Measurements from ENCODE around the gene POU2AF1. TPM values are rescaled to one million over a fixed set of nuclear protein-coding genes. Genes with fewer than 3 reads are reported as not detected.

Gene POU2AF1, protein sequence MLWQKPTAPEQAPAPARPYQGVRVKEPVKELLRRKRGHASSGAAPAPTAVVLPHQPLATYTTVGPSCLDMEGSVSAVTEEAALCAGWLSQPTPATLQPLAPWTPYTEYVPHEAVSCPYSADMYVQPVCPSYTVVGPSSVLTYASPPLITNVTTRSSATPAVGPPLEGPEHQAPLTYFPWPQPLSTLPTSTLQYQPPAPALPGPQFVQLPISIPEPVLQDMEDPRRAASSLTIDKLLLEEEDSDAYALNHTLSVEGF
- total RNA-seq: 80.7 and 81.0 TPM in 2 replicates

DNA sequence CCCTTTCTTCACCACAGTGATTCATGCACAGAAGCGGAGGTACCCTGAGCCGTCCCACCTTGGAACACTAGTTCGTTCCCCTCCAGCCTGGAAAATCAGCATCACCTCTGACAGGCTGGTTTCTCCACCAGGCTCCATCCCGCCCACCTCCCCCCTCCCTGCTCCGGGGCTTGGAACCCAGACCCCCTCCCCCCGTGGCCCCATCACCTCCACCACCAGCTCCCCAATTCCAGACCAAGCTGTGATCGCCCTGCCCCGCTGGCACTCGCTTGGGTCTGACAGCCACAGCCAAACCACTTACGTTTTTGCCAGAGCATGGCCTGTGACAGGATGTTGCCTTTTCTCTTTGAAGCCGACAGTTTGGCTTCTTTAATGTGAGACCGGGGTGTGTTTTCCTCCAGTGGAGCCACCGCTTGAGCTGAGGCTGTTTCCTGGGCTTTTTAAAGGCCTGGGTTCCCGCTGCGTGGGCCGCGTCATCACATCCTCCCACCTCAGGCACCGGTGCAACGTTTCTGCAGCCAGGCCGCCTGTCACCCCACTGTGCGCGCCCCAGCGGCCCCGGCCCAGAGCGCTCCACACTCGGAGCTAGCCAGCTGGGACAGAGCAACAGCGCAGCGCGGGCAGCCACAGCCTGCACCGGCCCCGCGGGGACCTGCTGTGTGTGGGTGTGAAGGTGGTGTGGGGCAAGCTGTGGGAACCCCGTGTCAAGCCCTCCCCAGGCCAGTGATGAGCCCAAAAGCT, at the start of gene POU2AF1:
POU2AF1 (minus strand) TSS at position 415 of the 741 bp plus-strand sequence; CDS start at position 317, 98 bp downstream.
- H3K27ac Mint-ChIP-seq: peak within 1 kb of the TSS; percentile 100
- intact Hi-C loops (cut with micrococcal nuclease): loop anchor here (1.0 to 10.0 kb wide), 13 partner anchors 8 to 1302 kb away; partner anchors contain the start of genes CFAP68, FDXACB1, PPP2R1B and SIK2
- H3K36me3 Mint-ChIP-seq (ENCODE audit: low read depth): peaks cover 26% of the 10 kb centered on the region
- no peaks in the 10 kb centered on the region for H3K9me3 Mint-ChIP-seq
- peak within 1 kb of the TSS; percentile 83 for H3K4me3 Mint-ChIP-seq
- H3K4me1 Mint-ChIP-seq (ENCODE audit: low read depth): peaks cover 81% of the 10 kb centered on the region
- peak; percentile 71 for DNase-seq (ENCODE audit: low spot score)
- H3K27me3 Mint-ChIP-seq (ENCODE audit: insufficient read depth): no peaks in the 10 kb centered on the region

DNA sequence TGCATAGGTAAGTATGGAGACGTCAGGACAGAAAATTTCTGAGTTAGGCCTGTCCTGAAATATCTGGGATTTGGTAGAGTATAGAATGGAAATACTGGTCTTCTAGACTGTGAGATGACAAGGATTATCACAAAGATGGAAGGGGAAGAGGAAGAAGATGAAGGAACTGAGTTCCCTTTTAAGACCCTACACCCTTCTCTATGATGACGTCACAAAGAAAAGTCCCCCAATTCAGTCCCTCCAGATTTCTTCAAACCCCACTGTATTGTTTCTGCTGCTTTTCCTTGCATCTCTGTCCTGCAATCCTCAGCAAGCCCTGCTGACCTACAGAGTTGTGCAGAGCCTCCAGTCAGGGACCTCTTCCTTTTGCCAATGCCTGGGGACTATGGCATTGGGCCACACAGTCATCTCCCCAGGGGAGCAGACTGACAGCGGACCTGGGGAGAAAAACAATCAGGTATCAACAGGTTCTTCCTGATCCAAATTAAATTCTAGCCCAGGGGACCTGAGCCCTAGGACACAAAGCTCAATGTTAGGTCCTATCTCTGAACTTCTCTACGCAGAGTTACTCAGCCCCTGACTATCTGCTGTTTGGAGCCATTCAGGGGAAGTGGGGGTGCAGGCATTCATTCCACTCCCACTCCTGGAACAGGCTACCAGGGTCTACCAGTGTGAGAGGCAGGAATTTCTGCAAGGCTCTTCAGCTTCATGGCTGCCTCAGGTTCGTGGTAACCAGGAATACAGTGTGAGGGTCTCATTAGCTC, 49.2 kb upstream of the POU2AF1 start:
- DNase-seq (ENCODE audit: low spot score): no peak
- intact Hi-C loops (cut with micrococcal nuclease): no loop called here
- Mint-ChIP-seq H3K9me3 (no peaks in the 10 kb centered on the region), H3K27ac (no peak overlapping the region), H3K4me1 (ENCODE audit: low read depth) (peaks cover 7% of the 10 kb centered on the region), H3K4me3 (no peak overlapping the region), H3K36me3 (ENCODE audit: low read depth) (no peaks in the 10 kb centered on the region), H3K27me3 (ENCODE audit: insufficient read depth) (peaks cover 6% of the 10 kb centered on the region)

DNA sequence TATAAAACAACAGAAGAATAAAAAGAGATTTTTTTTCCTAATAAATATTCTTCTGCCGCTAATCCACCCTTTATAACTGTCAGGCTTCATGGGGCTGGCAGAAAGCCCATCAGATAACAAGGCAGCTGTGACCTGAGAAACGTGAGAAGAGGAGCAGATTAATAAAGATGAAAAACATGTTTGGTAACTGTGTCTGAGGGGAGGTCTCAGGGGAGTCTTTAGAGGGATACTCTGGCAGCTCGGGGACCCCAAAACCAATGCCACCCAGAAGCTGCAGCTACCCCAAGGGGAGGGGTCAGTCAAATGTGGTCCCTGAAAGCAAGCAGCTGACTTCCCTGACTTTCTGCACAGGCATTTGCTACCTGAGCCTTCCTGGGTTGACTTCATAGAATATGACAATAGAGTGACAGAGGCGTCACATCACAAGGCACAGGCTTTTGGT, 48.4 kb upstream of the POU2AF1 start:
- H3K9me3 Mint-ChIP-seq: no peaks in the 10 kb centered on the region
- no peak overlapping the region for H3K4me3 Mint-ChIP-seq
- no peak overlapping the region for H3K27ac Mint-ChIP-seq
- no peak for DNase-seq (ENCODE audit: low spot score)
- no peaks in the 10 kb centered on the region for H3K36me3 Mint-ChIP-seq (ENCODE audit: low read depth)
- H3K4me1 Mint-ChIP-seq (ENCODE audit: low read depth): peaks cover 11% of the 10 kb centered on the region
- intact Hi-C loops (cut with micrococcal nuclease): no loop called here
- H3K27me3 Mint-ChIP-seq (ENCODE audit: insufficient read depth): peaks cover 6% of the 10 kb centered on the region

GRCh38 chr11:111426617-111427016, 47.5 kb upstream of the POU2AF1 start:
- Mint-ChIP-seq H3K27ac (no peak overlapping the region), H3K4me1 (ENCODE audit: low read depth) (peaks cover 11% of the 10 kb centered on the region)

DNA sequence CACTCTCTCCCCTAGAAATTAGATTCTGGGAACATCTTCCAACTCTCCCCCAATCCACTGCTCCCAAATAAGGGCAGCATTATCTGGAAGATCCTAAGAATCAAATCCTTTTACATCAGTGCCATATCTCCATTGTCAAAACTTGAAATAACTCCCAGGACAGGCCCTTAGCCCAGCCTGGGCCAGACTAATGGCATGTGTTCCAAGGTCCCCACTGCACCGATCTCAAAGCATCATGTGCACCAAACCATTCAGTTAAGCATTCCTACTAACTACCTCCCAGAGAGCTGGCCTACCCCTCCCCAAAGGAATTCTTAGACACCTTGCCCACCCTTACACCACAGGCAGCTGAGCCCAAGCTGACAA, 44.2 kb upstream of the POU2AF1 start:
- Mint-ChIP-seq H3K27ac (no peak overlapping the region), H3K4me3 (no peak overlapping the region), H3K36me3 (ENCODE audit: low read depth) (no peaks in the 10 kb centered on the region), H3K4me1 (ENCODE audit: low read depth) (peaks cover 19% of the 10 kb centered on the region), H3K27me3 (ENCODE audit: insufficient read depth) (no peaks in the 10 kb centered on the region), H3K9me3 (no peaks in the 10 kb centered on the region)
- no peak for DNase-seq (ENCODE audit: low spot score)
- intact Hi-C loops (cut with micrococcal nuclease): loop anchor here (1.0 kb wide), 3 partner anchors 23 to 140 kb away; no protein-coding TSS in a partner anchor

More at GRCh38 chr11:111426617-111427016, 47.5 kb upstream of the POU2AF1 start:
- H3K36me3 Mint-ChIP-seq (ENCODE audit: low read depth): no peaks in the 10 kb centered on the region
- H3K4me3 Mint-ChIP-seq: no peak overlapping the region
- DNase-seq (ENCODE audit: low spot score): no peak
- intact Hi-C loops (cut with micrococcal nuclease): no loop called here
- H3K9me3 Mint-ChIP-seq: no peaks in the 10 kb centered on the region
- peaks cover 2% of the 10 kb centered on the region for H3K27me3 Mint-ChIP-seq (ENCODE audit: insufficient read depth)

- Mint-ChIP-seq H3K36me3 (ENCODE audit: low read depth) (no peaks in the 10 kb centered on the region), H3K27ac (peak overlapping the region; percentile 13), H3K4me1 (ENCODE audit: low read depth) (peaks cover 24% of the 10 kb centered on the region), H3K4me3 (no peak overlapping the region), H3K9me3 (no peaks in the 10 kb centered on the region), H3K27me3 (ENCODE audit: insufficient read depth) (no peaks in the 10 kb centered on the region)
- intact Hi-C loops (cut with micrococcal nuclease): loop anchor here (1.0 kb wide), 3 partner anchors 24 to 139 kb away; no protein-coding TSS in a partner anchor
- DNase-seq (ENCODE audit: low spot score): peak; percentile 21
These were observed 43.6 kb upstream of the POU2AF1 start for GRCh38 chr11:111422494-111423249.

- no peaks in the 10 kb centered on the region for H3K9me3 Mint-ChIP-seq
- intact Hi-C loops (cut with micrococcal nuclease): no loop called here
- H3K27me3 Mint-ChIP-seq (ENCODE audit: insufficient read depth): no peaks in the 10 kb centered on the region
- no peak overlapping the region for H3K4me3 Mint-ChIP-seq
- DNase-seq (ENCODE audit: low spot score): no peak
- H3K27ac Mint-ChIP-seq: no peak overlapping the region
- H3K4me1 Mint-ChIP-seq (ENCODE audit: low read depth): peaks cover 38% of the 10 kb centered on the region
- H3K36me3 Mint-ChIP-seq (ENCODE audit: low read depth): no peaks in the 10 kb centered on the region
These were observed 42.2 kb upstream of the POU2AF1 start for GRCh38 chr11:111421251-111421650.

DNA sequence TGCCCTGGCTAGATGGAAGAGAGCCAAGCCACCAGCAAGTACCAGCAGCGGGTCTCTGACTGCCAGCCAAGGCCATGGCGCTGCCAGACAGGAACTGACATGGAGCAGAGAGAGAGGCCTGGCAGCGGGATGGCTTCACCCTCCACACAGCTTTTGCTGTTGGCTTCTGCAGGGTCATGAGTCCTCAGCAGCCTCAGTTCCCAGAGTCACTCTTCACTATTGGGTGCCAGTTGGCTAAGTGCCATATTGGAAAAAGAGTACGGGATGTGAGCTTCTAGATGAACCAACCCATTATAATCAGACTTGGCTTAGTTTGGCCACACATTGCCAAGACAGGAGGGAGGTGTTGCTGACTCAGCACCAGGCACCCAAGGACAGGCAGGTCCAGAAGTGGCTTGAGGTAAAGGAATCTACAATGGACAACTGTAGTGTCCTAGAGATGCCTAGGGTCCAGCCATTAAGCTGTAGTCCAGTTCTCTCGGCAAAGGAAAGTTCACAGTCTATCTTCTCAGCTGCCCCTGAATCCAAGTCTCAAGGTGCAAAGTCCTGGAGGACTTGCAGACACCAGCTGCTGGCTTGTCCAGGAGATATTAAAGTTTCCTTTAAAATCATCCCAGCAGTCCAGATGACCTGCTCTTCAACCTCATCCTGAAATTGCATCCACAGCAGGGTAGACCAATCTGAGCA, 40.7 kb upstream of the POU2AF1 start:
- Mint-ChIP-seq H3K4me1 (ENCODE audit: low read depth) (peaks cover 53% of the 10 kb centered on the region), H3K4me3 (no peak overlapping the region), H3K27me3 (ENCODE audit: insufficient read depth) (no peaks in the 10 kb centered on the region), H3K9me3 (no peaks in the 10 kb centered on the region), H3K36me3 (ENCODE audit: low read depth) (no peaks in the 10 kb centered on the region), H3K27ac (no peak overlapping the region)
- no peak for DNase-seq (ENCODE audit: low spot score)
- intact Hi-C loops (cut with micrococcal nuclease): loop anchor here (10.0 kb wide), 1 partner anchor 965 kb away; no protein-coding TSS in a partner anchor

GRCh38 chr11:111419181-111419580, 40.1 kb upstream of the POU2AF1 start:
- Mint-ChIP-seq H3K9me3 (no peaks in the 10 kb centered on the region), H3K4me3 (no peak overlapping the region), H3K4me1 (ENCODE audit: low read depth) (peaks cover 59% of the 10 kb centered on the region), H3K27me3 (ENCODE audit: insufficient read depth) (no peaks in the 10 kb centered on the region), H3K27ac (no peak overlapping the region), H3K36me3 (ENCODE audit: low read depth) (no peaks in the 10 kb centered on the region)
- intact Hi-C loops (cut with micrococcal nuclease): loop anchor here (10.0 kb wide), 1 partner anchor 964 kb away; no protein-coding TSS in a partner anchor
- no peak for DNase-seq (ENCODE audit: low spot score)

- Mint-ChIP-seq H3K4me3 (no peak overlapping the region), H3K4me1 (ENCODE audit: low read depth) (peaks cover 67% of the 10 kb centered on the region), H3K9me3 (no peaks in the 10 kb centered on the region), H3K36me3 (ENCODE audit: low read depth) (no peaks in the 10 kb centered on the region), H3K27ac (peak overlapping the region; percentile 32), H3K27me3 (ENCODE audit: insufficient read depth) (no peaks in the 10 kb centered on the region)
- intact Hi-C loops (cut with micrococcal nuclease): loop anchor here (10.0 kb wide), 1 partner anchor 964 kb away; no protein-coding TSS in a partner anchor
- DNase-seq (ENCODE audit: low spot score): no peak
These were observed 39.3 kb upstream of the POU2AF1 start for GRCh38 chr11:111418436-111418787.

GRCh38 chr11:111417766-111418435, 38.8 kb upstream of the POU2AF1 start:
- intact Hi-C loops (cut with micrococcal nuclease): loop anchor here (2.0 to 10.0 kb wide), 2 partner anchors 17 to 963 kb away; no protein-coding TSS in a partner anchor
- Mint-ChIP-seq H3K4me3 (peak overlapping the region; percentile 48), H3K36me3 (ENCODE audit: low read depth) (peaks cover under 1% of the 10 kb centered on the region), H3K4me1 (ENCODE audit: low read depth) (peaks cover 67% of the 10 kb centered on the region), H3K27ac (peak overlapping the region; percentile 94), H3K27me3 (ENCODE audit: insufficient read depth) (no peaks in the 10 kb centered on the region), H3K9me3 (peaks cover under 1% of the 10 kb centered on the region)
- peak; percentile 9 for DNase-seq (ENCODE audit: low spot score)
